Activated naive CD8-positive, alpha-beta T cell treated with anti-CD3 and anti-CD28 coated beads, Interleukin-2, amount 50 U/mL, for 16 hours (primary cell): ENCODE results near the gene NODAL.
A peak's percentile ranks its signal among the peaks of the same experiment; 100 is the strongest.
"Not testable (repeated sequence)": the region's sequence is repeated elsewhere in the genome, so short reads cannot be mapped to it uniquely, and the experiment has no call there.

Experiments used
- DNase-seq: peaks from one replicate; pipeline ENCODE4 v3.0.0-alpha.2; 2020; ENCODE audit warnings: low read depth, low spot score

NODAL gene

DNA sequence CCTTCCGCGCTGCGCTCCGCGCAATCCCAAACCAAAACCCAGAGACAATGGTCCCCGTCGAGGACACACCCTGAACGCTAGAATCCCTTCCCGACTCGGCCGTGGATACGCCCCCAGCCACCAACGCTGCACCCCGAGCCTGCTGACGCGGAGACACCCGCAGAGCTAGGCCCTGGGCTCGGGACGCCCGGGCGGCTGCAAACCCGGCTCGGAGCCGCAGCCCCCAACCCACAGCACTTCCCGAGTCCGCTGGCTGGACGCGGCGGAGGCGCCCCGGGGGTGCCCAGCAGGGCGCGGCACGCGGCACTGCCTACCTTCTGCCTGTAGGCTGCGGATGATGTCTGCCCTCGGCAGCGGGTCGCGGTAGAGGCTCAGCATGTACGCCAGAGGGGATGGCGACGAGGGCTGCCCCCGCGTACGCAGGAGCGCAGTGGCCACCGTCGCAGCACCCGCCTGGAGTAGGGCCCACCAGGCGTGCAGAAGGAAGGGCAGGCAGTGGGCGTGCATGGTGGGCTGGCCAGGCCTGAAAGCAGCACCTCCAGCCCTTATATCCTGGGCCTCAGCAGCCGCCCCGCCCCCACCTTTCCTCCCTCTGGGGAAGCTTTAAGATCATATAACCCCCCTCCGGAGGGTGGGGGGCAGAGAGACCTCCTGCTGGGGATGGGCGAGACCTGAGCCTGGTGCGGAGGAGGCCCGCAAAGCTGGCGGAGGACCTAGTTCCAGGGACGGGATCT, at the start of gene NODAL:
NODAL (minus strand) TSS at position 521 of the 734 bp plus-strand sequence; CDS start at position 507, 14 bp downstream.
- no peak for DNase-seq

DNA sequence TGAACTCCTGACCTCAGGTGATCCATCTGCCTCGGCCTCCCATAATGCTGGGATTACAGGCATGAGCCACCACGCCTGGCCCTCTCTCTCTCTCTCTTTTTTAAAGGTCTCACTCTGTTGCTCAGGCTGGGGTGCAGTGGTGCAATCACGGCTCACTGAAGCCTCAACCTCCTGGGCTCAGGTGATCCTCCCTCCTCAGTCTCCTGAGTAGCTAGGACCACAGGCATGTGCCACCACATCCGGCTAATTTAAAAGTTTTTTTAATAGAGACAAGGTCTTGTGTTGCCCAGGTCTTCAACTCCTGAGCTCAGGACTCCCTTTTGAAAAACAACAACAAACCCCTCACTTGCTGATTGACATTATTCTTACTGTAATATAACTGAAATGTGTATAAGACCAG, 48.7 kb upstream of the NODAL start:
- no peak for DNase-seq

DNA sequence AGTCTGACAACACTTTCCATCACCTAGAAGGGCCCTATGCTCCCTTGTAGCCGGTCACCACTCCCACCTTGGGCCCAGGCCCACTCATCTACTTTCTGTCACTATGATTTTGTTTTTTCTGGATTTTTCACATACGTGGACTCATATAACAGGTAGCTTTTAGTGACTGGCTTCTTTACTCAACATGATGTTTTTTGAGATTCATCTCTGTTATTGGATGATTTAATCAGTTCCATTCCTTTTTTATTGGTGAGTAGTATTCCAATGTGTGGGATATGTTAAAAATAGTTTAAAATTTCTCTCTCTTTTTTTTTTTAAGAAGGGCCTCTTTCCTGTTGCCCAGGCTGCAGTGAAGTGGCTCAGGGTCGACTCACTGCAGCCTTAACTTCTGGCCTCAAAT, 46.3 kb upstream of the NODAL start:
- no peak for DNase-seq

DNA sequence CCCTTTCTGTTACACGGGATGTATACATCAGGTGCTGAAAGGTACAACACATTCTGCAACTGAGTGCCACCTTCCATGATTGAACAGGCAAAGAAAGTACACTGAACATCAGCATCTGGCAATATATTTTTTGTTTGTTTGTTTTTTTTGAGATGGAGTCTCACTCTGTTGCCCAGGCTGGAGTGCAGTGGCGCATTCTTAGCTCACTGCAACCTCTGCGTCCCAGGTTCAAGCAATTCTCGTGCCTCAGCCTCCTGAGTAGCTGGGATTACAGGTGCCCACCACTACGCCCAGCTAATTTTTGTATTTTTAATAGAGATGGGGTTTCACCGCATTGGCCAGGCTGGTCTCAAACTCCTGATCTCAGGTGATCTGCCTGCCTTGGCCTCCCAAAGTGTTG, 42.4 kb upstream of the NODAL start:
- DNase-seq, result not testable (repeated sequence)

DNA sequence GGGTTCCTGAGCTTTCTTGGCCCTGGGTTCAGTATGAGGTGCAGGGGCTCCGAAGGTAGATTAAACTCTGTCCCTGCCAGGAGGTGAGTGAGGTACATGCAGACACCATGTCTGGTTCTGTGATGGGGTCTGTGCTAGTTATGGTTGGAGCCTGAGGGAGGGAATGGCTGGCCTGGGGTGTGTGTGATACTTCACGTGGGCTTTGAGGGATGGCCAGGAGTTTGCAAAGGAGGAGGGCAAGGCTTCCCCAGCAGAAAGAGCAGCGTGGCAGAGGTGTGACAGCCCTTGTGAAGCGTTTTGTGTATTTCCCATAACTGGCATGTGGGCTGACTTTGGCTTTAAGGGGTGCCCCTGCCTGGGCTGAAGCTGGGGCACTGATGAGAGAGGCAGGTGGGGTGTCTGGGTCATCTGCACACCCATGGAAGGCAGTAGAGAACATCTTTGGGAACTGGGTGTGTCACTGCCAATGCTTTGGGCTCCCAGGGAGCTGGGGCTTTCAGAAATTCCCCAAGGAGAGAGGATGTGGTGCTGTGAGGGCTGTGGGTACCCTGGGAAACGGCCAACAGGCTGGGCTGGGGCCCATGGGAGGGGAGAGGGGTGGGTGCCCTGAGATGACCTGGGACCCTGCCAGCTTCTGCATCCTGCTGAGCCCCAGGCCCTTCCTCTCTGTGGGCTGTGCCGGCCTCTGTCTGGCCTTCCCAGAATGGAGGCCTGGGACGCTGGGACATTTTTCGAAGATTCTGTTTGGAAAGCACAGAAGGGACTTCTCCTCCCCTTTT, 41.7 kb upstream of the NODAL start:
- DNase-seq, result no peak

DNA sequence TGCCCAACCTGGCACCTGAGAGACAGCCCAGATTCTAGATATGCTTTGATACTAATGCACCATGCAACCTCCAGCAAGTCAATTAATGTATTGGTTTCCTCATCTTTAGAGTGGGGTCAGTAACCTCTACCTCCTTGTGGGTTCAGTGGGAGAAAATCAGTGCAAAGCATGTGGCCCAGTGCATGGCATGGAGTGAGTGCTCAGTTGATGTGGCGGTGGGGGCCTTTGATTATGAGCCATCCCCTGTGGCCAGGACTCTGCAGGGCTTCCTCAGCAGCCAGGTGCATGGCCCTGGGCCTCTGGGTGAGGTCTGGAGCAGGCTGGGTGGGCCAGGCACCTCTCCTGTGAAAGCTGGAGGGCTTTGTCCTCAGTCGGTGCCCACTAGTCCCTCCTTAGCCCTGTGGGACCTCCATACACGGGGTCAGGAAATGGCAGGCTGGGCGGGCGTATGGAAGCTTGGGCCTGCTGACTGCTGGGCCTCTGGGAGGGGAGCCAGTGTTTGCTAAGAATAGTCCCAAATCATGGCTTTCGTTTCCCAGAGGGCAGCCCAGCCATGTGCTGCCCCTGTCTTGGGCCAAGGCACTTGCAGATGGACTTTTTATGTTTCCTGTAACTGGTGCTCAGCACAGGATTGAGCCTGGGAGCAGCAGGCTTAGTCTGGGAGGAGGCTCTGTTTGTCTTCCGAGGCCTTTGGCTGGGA, 40.5 kb upstream of the NODAL start:
- DNase-seq, result no peak

DNA sequence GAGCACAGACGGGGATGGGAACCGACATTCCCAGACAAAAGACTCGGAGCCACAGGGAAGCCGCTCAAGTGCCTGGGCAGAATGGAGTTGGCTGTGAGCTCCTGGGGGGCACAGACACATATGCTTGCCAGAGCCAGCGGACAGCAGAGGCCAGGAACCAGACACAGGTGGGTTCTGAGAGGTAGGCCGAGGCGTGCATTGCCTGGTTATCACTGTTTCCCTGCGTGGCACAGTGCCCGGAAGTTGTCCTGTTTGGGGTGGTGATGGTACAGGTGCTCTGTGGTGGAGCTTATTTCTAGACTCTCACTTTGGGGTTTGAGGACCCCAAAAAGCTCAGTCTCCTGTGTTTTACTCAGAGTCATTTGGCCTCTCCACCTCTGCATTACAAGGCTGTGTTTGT, 39.6 kb upstream of the NODAL start:
- no peak for DNase-seq

DNA sequence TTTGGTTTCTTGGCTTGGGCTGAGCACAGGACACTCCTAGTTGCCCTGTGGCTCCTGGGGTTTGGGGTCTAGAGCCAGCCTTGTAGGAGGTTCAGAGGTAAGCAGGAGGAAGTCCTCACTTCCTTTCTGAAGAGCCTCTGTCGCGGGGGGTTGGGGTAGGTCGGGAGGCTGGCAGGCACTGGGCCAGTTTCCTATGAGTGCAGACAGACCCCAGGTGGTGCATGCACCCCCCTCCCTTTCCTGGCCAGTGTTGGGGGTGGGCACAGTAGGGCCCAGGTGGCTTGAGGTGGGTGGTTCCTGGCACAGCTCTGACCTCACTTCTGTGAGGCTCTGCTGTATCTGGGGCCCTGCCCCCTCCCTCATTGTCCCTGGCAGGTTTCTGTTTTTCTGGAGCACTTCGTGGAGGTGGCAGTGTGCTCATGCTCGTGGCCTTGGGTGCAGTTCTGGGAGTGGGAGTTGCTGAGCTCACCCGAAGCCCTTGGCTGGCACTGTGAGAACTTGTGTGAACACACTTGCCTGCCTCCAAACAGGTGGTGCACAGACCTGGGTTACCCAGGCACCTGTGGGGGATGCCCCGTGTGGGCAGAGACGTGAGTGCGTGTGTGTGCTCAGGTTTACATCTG, 38.9 kb upstream of the NODAL start:
- no peak for DNase-seq

DNA sequence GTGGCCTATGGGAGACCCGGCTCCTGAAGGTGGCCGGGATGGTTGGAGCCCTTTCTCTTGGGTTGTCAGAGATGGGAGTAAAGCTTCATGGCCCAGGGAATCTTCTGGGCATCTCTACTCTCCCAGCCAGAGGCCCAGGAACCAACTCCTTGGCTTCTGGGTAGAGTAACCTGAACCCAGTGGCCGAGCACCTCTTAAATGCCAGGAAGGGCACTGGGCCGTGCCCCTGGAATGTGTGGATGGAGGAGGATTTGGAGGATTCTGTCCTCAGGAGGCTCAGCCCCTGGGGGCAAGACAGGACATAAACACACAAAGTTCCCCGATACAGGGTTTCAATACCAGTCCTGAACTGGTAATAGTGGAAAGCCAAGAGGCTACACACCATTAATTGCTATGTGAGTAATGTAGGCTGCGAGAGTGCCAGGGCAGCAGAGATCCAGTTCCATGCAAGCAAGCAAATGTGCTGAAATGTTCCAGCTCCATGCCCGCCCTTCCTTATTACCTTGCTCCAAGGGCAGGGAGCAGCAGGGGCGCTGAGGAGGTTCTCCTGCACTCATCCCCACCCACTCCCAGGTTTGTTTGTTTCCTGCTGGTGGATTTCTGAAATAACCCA, 38.3 kb upstream of the NODAL start:
- DNase-seq, result no peak

DNA sequence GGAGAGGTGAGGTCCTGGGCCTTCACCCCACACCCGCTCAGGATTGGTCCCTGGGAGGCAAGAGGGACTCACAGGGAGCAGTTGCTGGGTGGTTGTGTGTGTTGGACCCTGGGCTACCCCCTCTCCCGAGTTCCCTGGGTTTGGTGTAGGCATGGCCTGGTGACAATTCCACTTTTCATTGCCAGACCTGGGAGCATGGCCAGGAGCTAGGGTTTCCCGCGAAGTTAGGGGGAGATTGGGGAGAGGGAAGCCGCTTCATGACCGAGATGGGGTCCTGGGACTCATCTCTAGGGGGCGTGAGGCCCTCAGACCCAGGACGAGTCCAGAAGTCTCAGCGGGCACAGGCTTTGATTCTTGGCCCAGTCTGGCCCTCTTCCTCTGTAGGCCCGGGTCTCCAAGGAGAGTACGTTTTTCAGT, 37.7 kb upstream of the NODAL start:
- no peak for DNase-seq

DNA sequence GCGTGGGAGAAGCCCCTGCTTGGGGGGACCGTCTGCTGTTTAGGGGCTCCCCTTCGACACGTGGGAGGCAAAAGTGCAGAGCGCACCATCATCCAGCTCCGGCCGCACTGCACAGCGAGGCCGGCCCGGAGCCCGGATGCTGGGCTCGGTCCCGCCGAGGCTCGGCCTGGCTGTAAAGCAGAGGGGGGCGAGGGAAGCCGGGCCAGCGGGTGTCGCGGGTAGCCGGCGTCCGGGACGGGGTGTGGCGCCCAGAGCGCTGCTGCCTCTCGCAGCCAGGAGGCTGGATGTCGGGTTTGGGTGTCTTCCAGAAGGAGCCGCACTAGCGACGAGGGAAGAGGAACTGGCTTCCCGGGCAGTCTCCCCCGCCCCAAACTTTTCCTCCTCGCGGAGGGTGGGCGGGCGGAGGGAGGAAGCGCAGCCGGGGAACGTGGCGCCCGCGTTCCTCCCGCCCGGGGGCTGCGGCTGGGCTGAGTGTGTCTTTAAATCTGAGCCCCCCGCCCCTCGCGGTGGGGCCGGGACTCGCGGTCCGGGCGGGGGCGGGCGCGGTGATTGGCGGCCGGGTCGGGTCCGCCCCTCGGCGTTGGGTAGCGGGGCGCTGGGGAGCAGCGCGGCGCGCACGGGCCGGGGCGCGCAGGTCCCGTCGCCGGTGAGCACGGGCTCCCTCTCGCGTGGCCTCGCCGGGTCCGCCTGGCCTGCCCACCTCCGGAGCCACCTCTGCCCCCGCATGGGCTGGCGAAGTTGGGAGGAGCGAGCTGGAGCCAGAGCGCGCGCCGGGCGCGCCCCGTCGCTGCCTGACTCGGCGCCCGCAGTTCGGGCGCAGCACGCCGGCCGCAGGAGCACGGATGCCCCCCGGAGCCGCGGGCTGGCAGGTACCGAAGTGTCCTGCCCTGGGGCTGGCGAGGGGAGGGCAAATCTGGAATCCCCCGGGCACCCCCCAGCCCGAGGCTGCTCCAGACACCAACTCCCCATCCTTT, 37.0 kb upstream of the NODAL start, which contains the start of gene PALD1:
PALD1 (plus strand) TSS at position 577 of the 974 bp plus-strand sequence. CDS start 47,185 bp downstream, outside the sequence.
- DNase-seq, result no peak

DNA sequence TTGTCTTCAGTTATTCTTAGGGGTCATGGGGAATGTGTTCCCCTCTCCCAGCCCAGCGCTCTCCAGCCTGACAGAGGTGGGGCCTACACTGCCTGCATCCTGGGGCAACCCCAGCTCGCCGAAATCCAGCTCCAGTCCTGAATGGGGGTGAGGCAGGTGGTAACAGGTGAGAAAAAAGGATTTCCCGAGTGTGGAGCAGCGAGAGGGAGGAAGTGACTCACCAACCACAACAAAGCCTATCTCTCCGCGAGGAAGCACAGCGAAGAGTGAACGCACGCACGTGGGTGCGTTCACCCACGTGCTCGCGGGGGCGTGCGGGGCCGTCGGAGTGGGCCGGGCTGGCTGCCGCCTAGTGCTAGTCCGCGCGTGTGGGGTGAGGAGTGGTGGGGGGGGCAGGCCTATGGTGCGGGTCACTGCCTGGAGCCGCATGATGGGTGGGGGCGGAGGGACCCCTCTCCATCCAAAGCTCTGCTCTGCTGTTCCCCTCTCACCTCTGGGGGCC, 36.2 kb upstream of the NODAL start:
- peak; percentile 51 for DNase-seq

DNA sequence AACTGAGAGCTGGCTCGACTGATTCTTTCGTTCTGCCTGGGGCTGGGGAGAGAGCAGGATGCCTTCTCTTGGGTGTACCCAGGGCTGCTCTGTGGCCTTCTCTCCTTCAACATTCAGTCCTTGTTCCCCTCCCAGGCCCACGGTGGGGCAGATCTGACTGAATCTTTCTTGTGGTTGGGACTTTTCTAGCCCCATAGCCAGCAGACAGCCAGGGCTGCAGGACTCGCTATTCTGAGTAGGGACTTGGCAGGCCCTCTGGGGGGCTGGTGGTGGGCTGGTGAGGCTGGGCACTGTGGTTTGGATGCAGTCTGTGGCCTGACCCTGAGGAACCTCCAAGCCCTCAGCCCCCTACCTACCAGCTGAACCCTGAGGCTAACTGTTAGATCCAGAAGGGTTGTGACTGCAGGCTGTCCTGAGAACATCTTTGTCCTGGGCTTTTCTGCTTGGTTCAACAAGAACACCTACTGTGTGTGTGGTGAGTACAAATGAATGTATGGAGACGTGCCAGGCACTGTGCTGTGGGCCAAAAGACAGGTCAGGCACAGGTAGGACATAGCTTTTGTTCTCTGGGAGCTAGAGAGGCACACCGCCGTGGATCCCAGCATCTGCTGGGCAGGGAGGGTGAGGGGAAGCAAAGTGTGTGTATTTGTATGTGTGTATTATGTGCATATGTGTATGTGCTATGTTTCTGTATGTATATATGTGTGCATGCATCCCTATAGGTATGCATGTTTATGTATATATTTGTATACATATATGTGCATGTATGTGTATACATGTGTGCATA, 35.0 kb upstream of the NODAL start:
- no peak for DNase-seq

DNA sequence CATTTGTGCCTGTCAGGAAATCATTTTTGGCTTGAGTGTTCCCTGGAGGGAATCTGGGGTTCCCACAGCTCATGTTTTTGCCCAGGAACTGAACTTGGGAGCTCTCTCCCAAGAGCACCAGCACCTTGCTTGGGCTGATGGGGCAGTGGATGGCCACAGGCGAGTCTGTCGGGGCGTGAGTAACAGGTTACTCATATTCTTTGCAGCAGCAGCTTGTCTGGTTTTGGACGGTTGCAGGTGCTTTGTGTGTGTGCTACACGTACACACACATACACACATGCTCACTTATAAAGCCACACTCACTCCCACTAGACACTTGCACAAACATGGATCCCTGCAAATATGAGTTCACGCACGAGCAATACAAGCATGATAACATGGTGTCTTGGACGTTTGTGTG, 34.2 kb upstream of the NODAL start:
- DNase-seq, result no peak

DNA sequence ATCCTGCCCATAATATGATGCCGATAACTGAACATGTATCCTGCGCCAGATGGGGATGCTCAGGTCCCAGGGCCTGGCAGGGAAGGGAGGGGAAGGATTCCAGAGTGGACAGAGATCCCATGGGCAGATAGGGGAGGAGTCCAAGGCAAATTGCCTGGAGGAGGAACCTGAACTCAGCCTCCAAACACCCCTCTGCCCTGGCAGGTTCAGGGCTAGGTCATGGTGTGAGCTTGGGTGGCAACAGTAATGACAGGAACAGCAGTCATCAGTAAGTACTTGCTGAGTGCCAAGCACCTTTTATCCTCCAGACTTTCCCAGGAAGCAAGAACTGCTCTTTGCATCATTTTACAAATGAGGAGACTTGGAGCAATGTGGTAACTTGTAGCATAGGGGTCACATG, 33.3 kb upstream of the NODAL start:
- no peak for DNase-seq

DNA sequence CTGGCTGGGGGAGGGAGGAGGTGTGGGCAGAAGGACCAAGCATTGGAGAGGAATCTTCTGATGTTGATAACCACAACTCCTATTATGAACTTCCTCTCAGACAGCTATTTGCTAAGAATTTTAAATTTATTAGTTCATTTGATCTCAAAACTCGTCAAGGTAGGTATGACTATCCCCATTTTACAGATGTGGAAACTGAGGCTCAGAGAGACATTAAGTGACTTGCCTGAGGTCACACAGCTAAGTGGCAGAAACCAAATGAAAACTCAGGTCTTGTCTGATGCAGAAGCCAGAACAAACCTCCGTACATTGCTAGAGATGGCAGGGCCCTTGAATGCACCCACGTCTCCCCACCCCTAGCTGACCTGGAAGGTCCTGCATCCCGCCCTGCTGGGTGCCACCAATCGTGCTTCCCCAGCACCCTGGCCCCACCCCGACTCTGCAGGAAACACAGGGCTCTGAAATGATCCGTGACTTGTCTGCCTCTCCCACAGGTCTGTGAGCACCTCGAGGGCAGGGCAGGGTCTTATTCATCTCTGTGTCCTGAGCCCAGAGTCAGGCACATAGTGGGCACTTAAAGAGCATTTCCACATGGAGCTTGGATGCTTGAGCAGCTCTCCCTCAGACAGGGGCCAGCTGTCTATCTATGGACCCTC, 31.4 kb upstream of the NODAL start:
- no peak for DNase-seq

DNA sequence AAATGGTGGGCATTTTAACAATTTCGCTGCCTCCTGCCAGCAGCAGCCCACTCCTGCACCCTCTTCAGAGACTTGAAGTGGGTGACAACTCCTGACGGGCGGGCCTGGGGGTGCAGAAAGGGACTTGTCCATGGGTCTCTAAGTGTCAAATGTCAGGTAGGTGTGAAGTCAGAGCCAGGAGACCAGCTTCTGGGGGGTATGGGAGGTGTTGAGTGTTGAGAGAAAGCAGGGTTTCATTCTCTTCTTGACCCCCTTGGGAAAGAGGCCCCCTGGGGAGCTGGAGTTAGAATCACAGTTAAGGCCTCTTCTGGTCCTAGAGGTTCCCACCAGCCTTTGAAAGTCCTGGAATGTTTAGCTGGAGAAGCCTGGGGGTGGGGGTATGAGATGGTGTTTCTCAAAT, 25.5 kb upstream of the NODAL start:
- no peak for DNase-seq

DNA sequence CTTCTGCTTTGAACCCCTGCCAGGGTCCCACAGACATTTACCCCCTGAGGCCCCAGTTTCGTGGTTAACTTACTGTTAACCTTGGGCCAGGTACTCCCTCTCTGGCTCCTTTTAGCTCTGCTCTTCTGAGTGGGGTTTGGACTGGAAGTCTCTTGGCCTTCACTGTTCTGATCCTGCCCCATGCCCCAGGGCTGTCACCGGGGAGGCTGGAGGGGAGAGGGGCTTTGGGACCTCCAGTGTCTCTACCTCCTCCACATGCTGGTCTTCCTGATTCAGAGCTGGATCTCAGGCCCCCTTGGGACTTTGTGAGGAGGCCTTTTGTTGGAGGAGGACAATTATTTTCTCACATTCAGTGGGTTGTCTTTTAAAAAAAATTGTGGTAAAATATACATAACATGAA, 24.4 kb upstream of the NODAL start:
- DNase-seq, result no peak

DNA sequence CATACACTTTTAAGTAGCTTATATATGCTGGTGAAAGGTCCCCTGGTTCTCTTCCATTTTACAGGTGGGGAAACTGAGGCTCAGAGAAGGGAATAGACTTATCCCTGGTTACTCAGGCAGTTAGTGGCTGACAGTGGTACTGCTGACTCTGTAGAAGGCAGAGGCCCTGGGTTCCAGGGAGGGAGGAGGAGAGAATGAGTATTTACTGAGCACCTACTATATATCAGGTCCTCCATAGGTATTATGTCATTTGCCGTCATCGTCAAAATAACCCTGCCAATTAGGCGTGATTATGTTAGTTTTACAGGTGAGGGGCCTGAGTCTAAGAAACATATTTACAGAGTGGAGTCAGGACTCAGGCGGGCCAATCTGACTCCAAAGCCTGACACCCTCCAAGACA, 23.8 kb upstream of the NODAL start:
- no peak for DNase-seq
